ENCODE measurements around the gene INPP1.
"Not testable (repeated sequence)": the region's sequence is repeated elsewhere in the genome, so short reads cannot be mapped to it uniquely, and the experiment has no call there.

INPP1 gene

DNA sequence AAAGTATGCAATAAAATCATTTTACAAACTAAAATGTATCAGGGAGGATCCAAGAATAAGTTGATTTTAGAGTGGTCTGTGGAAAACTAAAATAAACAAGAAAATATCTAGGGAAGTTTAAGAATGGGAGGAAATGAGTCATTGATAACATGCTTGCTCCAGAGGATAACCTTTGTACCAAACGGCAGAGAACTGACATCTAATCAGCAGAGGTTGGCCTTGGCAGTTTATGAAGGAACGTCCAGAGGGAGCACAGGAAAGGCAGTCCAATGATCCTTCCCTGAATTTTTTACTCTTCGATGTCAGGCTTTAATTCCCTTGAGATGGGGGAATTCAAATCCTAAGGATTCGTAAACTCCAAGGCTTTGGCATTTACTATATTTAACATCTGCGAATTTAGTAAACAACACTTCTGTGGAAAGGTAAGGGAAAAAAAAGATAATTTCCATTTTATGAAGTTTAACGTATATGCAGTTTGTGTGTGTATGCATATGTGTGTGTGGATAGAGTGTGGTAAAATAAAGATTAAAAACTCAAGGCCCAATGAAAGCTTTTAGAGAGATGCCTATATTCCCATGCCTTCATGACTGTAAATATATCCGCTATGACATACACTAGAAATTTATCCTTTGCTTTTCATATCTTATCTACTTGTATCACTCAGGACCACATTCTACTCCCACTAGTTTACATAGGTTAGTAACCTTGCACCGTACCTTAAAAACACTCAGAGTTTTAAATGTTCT lies 8.7 kb upstream of the INPP1 start:
- no peak for DNase-seq

DNA sequence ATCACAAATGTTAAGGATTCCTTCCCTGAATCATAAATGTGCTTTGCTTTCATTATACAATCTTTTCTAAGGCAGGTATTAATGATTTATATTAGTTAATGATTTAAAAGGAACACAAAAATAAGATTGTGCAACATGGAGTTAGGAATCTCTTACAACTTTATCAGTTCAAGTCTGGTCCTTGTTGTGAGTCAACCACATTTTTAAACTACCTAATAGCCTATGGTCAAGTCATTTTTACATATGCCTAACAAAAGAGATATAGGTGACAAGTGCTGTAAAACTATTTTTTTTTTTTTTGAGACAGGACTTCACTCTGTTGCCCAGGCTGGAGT lies 8.2 kb upstream of the INPP1 start:
- no peak for DNase-seq

DNA sequence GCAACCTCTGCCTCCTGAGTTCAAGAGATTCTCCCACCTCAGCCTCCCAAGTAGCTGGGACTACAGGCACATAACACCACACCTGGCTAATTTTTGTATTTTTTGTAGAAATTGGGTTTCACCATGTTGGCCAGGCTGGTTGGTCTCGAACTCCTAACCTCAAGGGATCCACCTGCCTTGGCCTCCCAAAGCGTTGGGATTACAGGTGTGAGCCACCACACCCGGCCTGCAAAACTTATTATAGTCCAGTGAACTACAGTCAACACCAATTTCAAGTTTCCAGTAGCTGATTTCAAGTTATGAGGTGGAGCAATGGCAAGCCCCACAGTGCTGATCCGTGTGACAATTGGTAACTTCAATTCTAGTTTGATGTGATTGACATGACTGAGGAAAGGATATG lies 7.8 kb upstream of the INPP1 start:
- not testable (repeated sequence) for DNase-seq

DNA sequence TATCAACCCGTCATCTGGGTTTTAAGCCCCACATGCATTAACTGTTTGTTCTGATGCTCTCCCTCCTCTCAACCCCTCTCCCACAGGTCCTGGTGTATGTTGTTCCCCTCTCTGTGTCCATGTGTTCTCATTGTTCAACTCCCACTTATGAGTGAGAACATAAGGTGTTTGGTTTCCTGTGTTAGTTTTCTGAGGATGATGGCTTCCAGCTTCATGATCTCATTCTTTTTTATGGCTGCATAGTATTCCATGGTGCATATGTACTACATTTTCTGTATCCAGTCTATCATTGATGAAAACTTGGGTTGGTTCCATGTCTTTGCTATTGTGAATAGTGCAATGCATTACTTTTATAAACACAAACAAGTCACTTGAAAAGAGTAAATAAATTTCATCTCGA lies 7.0 kb upstream of the INPP1 start:
- no peak for DNase-seq

DNA sequence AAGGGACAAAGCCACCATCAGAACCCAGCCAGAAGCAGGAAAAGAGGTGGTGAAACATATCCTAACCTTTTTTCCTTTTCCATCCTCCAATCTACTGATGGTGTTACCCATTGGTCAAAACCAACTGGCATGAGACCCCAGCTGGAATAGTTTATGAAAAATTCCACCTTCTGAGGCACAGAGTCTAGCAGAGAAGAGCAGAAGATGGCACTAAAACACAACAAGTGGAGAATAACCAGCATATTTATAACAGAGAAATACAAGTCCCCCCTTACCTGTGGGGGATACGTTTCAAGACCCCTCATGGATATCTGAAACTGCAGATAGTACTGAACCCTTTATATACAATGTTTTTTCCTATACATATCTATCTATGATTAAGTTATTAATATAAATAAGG lies 4.9 kb upstream of the INPP1 start:
- no peak for DNase-seq

DNA sequence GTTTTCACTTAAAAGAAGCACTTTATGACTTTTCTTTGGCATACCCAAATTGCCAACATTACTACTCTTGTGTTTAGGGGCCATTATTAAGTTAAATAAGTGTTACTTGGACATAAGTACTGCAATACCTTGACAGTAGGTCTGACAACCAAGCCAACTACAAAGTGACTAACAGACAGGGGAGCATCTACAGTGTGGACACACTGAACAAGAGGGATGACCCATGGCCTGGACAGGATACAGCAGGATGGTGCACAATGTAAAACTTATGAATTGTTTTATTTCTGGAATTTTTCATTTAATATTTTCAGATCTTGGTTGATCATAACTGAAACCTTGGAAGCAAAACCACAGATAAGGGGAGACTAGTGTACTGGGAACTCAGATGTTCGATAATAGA lies 4.0 kb upstream of the INPP1 start:
- DNase-seq, result no peak

DNA sequence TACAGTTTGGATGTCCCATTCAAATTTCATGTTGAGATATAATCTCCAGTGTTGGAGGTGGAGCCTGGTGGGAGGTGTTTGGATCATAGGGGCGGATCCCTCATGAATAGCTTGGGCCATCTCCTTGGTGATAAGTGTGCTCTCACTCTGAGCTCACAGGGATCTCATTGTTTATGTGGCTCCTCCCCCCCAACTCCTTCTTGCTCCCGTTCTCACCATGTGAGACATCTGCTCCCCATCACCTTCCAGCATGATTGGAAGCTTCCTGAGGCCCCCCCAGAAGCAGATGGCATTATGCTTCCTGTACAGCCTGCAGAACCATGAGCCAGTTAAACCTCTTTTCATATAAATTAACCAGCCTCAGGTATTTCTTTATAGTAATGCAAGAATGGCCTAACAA lies 3.0 kb upstream of the INPP1 start:
- no peak for DNase-seq

DNA sequence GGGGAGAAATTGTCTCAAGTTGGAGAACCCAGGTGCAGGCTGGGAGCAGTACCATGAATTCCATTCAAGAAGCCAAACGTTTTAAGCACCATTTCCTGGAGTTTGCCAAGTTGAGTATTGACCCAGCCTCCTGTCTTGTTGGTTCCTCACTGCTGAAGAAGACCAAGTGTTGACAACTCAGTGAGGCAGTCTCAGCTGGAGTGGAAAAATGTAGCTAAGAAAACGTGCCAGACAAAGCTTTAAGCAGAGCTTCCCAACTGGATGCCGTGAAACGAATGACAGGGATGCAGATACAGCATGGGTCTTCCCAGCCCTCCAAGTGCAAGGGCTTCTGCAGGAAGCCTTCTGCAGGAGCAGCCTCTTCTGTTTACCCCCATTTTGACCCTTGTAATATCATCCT lies 778 bp upstream of the INPP1 start:
- DNase-seq, result no peak

DNA sequence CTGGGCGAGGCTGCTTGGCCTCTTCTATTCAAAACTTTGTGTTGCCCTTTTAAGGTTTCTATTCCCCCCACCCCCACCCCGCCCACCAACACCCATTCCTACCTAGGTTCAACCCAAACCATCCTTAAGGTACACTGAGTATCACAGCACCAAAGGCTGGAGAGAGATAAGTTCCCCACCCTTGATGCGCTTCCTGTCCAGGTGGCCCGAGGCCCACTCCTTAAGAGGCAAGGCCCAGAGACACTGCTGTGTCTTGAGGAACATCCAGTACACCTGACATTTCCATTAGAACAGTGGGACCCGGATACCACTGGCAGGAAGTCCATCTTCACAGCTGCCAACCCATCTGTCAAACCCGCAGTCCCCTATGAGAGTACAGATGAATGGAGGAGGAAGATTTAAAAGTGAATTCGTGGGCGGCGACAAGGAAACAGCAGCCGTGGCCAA lies 277 bp upstream of the INPP1 start:
- DNase-seq, result no peak

DNA sequence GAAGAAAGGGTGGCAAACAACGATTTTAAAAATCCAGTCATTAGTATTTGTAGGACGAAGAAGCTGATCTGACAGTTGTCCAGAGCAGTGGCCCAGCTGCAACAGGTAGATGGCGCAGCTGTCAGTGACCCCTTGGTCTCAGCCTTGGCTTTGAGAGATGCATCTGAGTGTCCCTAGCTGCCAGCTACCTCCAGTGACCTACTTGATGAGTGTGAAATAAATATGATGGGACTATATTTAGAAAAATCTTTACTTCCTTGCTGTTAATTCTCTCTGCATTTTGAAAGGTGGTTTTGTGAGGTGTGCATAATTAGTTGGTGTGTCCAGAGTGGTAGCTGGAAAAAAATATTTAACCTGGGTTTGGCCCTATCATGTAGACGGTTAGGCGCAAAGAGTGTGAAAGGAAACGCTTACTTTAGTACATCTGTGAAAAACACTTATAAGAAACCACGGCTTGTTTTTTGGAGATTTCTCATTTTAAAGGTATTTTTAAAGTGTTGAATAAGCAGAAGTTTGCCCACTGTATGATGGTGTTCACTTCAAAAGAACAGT lies 963 bp downstream of the INPP1 start:
- DNase-seq, result no peak

DNA sequence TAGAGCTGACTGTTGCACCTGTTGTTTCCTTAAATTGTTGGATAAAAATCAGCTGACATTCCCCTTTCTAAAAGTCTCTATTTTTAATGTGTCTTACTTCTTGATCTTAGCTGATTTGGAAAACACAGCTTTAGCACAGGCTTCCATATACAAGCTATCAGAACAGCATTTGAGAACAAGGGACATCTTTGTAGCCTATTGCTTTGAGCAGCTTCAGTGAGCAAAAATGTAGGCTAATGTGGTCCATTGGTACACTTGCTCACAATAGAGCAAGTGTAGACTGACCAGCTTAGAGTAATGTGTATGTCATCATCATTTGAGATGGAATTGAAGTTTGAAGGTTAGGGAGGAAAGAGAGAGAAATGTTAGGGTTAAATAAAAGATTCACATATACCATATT lies 7.0 kb downstream of the INPP1 start:
- DNase-seq, result no peak

DNA sequence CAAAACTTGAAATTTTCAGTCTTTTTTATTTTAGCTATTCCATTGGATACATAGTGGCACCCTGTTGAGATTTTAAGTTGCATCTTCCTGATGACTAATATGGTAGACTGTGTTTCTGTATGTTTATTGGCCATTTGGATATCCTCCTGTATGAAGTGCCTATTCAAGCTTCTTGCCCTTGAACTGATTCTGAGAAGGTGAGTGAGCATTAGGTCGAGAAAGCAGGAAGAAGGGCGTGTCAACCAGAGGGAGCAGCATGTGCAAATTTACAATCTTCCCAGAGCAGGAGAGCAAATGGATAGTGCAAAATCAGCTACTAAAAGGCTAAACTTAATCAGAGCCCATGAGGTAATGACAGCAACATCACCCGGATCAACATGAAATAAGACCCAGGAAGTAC lies 8.6 kb downstream of the INPP1 start:
- DNase-seq, result no peak

DNA sequence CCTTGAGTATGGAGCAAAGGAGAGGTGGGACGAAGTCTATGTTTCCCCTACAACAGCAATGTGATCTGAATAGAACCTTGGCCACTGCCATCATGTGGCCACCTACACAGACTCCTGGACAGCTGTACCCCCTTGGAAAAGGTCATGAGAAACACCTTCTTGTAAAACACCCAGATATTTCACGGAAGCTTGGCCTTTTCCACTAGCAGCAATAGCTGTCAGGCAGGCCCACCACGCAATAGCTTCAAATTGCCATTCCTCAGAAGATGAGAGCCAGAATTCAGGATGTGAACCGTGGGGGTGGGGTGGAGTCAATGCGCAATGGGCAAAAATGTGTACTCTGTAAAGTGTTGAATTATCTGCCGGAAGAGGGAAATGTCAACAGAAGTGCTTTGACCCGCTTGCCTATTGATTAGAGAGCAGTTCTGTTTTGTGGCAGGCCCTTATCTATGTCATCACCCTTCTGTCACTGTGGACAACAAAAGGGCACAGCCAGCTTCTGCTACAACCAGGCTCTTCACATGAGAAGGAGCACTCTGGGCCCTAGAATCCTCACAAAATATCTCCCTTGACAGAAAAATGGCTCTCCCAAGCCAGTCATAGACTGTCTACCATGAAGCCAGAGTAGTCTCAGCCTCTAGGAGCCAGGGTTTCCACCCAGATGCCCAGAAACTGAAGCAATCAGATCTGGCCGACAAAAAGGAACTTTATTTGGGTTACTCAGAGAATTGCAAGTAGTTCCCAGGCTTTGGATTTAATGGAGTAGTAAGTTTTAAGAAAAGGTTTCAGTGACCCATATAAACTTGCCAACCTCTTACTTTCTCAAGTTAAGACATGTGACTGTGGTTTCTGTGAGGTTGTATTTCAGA lies 9.5 kb downstream of the INPP1 start:
- no peak for DNase-seq

DNA sequence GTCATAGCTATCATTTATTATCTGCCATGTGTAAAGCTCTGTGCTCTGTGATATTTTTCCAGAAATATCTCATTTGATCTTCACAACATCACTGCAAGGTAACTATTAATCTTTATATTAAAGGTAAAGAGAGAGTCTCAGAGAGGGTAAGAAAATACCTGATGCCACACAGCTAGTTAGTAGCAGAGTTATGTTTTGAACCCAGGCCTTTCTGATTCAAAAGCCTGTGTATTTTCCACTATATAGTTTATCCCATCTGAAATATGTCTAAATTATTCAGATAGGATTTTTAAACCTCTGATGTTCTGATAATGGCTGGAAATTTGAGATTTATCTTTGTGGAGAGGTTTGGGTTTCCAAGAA lies 10.1 kb downstream of the INPP1 start:
- no peak for DNase-seq

DNA sequence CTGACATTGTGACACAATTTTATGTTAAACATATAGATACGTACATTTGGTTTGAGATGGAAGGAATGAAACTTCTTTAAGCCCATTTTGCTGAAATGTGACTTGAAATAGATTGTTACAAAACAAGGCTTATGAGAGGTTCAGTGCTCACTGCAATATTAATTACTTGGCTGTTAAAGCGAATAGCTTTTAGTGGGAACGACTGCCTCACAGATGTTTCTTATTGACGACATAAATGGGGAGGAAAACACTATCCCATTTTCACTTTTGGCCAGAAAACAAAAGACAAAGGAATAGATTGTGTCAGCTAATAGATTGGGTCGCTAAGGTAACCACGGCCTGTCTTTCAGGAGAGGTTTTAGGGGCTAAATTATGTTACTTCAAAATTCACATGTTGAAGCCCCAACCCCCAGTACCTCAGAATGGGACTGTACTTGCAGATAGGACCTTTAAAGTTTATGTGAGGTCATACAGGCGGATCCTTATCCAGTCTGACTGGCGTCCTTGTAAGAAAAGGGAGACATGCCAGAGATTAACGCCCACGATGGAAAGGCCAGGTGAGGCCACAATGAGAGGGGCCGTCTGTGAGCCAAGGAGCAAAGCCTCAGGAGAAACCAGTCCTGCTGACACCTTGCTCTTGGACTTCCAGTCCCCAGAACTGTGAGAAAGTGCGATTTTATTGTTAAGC lies 10.8 kb downstream of the INPP1 start:
- no peak for DNase-seq

DNA sequence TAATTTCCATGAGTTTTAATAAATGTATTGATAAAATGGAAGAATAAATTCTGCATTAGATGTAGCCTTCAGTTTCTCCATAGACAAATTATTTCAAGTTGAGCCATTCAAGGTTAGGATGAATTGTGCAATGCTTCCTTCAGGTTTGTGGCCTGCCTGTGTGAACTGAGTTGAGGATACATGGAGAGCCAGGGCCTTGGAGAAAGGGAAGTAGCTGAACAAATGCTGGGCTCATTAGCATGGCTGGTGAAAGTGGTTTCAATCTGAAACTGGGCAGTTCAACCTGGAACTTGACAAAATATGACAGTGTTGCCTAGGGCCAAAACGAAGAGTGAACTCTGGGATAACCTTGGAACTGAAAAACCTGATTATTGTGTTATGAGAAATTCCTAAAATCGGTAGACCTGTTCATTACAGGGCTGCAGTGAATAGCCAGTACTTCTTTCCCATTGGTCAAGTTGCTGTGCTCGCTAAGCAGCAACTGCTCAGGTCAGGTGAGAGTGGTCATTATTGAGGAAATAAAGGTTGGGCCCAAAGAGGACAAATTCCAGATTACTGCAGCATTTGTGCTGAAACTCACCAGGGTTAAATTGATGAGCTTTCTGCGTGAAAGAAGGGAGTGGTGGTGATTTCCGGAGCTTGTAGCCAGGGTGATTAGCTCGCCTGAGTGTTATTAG lies 12.7 kb downstream of the INPP1 start:
- DNase-seq, result no peak

DNA sequence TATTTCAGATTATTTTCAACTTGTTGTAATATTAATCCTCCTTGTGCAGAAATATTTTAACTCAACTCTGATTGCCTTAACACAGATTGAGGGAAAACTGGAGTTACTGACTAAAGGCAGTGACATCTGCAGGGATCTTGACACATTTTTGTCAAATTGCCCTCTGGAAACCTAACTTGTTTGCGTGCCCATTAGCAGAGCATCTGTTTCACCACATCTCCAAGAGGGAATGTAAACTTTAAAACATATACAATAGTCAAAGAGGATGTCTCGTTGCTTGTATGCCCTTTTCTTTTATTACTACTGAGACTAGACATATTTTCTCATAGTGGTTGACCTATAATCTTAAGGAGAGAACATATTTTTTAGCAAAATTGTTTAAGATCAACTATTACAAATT lies 14.2 kb downstream of the INPP1 start:
- no peak for DNase-seq

DNA sequence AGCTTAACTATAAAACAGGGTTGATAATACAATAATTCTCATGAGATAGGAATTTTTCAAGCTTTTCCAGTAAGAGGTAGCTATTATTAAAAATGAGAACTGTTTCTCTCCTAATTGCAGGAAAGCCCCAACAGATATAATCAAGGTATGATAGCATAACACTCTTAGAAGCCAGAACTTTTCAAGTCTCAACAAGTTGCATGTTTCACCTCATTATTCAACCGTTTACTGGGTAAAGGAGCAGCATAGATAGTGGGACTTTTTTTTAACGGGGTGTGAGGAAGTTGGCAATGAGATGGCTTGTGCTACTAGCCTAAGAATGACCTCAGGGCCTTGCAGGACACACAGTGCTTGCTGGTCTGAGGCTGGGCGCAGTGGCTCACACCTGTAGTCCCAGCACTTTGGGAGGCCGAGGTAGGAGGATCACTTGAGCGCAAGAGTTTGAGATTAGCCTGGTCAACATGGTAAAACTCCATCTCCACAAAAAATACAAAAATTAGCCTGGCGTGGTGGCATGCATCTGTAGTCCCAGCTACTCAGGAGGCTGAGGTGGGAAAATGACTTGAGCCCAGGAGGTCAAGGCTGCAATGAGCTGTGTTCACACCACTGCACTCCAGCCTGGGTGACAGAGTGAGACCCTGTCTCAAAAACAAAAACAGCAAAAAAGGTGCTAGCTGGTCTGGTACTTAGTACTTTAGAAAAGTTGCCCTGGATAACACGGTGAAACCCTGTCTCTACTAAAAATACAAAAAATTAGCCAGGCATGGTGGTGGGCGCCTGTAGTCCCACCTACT lies 15.5 kb downstream of the INPP1 start:
- DNase-seq, result not testable (repeated sequence)

DNA sequence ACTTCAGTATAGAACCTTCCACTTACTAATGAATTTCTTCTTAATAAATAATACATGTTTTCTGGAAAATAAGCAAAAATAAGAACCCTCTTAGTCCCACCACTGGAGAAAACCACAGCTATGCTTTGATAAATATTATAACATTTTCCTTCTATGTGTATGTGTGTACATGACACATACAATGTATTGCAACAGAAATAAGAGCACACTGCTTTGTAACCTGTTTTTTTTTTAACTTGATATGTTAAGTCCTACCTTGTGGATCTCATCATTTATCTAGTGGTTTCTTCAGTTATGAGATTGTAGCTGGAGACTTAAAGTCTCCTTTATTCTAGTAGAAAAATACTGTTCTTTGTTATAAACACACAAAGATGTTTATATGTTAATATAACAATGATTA lies 17.2 kb downstream of the INPP1 start:
- DNase-seq, result no peak

DNA sequence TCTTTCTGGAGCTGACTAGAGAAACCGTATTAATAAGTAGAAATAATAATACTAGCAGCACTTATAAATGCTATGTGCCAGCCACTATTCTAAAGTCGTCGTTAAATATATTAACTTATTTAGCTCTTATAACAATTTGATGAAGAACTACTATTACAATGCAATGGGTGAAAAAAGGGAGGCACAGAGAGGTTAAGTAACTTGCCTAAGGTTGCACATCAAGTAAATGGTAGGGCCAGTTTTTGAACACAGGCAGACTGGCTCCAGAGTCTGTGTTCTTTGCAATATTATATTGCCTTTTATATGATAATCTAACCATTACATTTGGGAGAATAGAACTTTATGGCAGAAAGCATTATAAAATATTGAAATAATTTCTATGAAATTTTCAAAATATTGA lies 17.6 kb downstream of the INPP1 start:
- no peak for DNase-seq

DNA sequence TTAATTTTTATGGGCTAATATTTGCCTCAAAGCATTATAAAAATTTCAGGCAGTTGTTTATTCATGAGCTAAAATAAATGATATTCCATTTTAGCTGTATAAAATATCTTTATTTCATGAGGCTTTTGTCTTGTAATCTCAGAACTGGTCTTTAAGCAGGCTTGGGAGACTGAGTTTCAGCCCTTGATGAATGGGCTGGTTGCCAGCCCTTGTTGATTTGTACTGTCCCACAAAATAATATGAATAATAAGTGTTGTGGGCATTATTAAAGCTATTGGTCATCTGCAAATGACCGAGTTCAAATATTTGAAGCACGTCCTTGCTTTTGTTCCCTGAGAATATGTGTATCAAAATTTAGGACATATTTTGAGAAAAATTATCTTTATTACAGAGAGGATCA lies 18.2 kb downstream of the INPP1 start:
- DNase-seq, result no peak

DNA sequence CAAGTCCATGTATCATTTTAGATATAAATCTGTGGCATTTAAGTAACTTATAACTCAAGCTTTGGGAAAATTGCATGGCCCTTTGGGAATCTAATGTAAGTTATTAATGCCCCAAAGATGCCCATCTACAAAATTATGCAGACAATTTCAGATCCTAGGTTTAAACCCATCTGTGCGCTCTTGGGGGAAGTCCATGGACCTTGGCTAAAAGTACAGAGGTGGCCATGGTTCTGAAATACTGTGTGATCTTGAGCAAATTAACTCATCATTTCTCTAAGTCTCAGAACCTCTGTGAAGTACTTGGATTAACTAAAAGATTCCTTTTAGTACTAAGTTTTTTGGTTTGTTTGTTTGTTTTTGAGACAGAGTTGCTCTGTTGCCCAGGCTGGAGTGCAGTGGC lies 19.5 kb downstream of the INPP1 start:
- no peak for DNase-seq

Data from fibroblast of skin of right quadriceps (primary cell).